ENCODE data around the gene AP2A1. TPM values are rescaled to one million over a fixed set of nuclear protein-coding genes. Genes with fewer than 3 reads are reported as not detected.

The AP2A1 gene
- total and polyA plus RNA-seq, 4 donors = 31.5 to 87.2 (median 54.4) TPM

GRCh38 chr19:49812997-49813861 is 46.4 kb downstream of the AP2A1 start, which contains the start of gene FUZ:
TSS of gene FUZ (minus strand) at chr19:49813292. CDS start at chr19:49813106, 186 bp downstream.
- 1% methylated on average over 44 to 45 of the region's 45 CpGs for WGBS, 2 donors
- peak; percentile 64 for ATAC-seq (ENCODE audit: insufficient read depth, low FRiP score)
- H3K9me3 ChIP-seq (ENCODE audit: control insufficient read depth in 4 of 4, insufficient read depth in 3 of 4, low read length in 3 of 4) = no peaks in the 10 kb centered on the region
- H3K27me3 ChIP-seq (ENCODE audit: control insufficient read depth in 3 of 3, insufficient read depth in 3 of 3, low read length in 2 of 3) = no peaks in the 10 kb centered on the region
- peak within 1 kb of the TSS; percentile 81 to 99 for H3K9ac ChIP-seq (ENCODE audit: insufficient read depth in 1 of 2, low read length in 2 of 2)
- TF ChIP-seq, protein P1, sequence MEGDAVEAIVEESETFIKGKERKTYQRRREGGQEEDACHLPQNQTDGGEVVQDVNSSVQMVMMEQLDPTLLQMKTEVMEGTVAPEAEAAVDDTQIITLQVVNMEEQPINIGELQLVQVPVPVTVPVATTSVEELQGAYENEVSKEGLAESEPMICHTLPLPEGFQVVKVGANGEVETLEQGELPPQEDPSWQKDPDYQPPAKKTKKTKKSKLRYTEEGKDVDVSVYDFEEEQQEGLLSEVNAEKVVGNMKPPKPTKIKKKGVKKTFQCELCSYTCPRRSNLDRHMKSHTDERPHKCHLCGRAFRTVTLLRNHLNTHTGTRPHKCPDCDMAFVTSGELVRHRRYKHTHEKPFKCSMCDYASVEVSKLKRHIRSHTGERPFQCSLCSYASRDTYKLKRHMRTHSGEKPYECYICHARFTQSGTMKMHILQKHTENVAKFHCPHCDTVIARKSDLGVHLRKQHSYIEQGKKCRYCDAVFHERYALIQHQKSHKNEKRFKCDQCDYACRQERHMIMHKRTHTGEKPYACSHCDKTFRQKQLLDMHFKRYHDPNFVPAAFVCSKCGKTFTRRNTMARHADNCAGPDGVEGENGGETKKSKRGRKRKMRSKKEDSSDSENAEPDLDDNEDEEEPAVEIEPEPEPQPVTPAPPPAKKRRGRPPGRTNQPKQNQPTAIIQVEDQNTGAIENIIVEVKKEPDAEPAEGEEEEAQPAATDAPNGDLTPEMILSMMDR (IDR thresholded peaks at IDR 0.05; ENCODE audit: control extremely low read depth, extremely low read depth) = no peak
- DNase-seq = peak; percentile 99 to 100 (median 99)
- H3K27ac ChIP-seq (ENCODE audit: low read depth in 1 of 2, low read length in 1 of 2) = peak within 1 kb of the TSS; percentile 84 to 87
- H3K36me3 ChIP-seq (ENCODE audit: control insufficient read depth in 4 of 4, insufficient read depth in 4 of 4, low read length in 4 of 4) = peaks cover 0 to 2% (median 0%) of the 10 kb centered on the region in 4 donors
- peaks cover 0 to 20% (median 8%) of the 10 kb centered on the region in 5 donors for H3K4me1 ChIP-seq (ENCODE audit: control insufficient read depth in 5 of 5, insufficient read depth in 5 of 5, low read length in 5 of 5)
- peak within 1 kb of the TSS; percentile 43 for H3K4me3 ChIP-seq

GRCh38 chr19:49814010-49814409 is 47.2 kb downstream of the AP2A1 start:
- 87 to 94% methylated on average over 1 of the region's 1 CpG for WGBS, 2 donors

GRCh38 chr19:49816590-49816989 is 49.8 kb downstream of the AP2A1 start:
- peaks cover 0 to 19% (median 5%) of the 10 kb centered on the region in 5 donors for H3K4me1 ChIP-seq (ENCODE audit: control insufficient read depth in 5 of 5, insufficient read depth in 5 of 5, low read length in 5 of 5)
- H3K9ac ChIP-seq (ENCODE audit: insufficient read depth in 1 of 2, low read length in 2 of 2) = peak overlapping the region in 1 of 2 donors; percentile 97

More at GRCh38 chr19:49814010-49814409, 47.2 kb downstream of the AP2A1 start:
- TF ChIP-seq, protein P1 (IDR thresholded peaks at IDR 0.05; ENCODE audit: control extremely low read depth, extremely low read depth) = no peak
- H3K9me3 ChIP-seq (ENCODE audit: control insufficient read depth in 4 of 4, insufficient read depth in 3 of 4, low read length in 3 of 4) = no peaks in the 10 kb centered on the region
- ATAC-seq (ENCODE audit: insufficient read depth, low FRiP score) (no peak), DNase-seq (no peak)
- no peak overlapping the region for H3K27ac ChIP-seq (ENCODE audit: low read depth in 1 of 2, low read length in 1 of 2)
- H3K36me3 ChIP-seq (ENCODE audit: control insufficient read depth in 4 of 4, insufficient read depth in 4 of 4, low read length in 4 of 4) = peaks cover 0 to 5% (median 0%) of the 10 kb centered on the region in 4 donors
- peak overlapping the region in 1 of 2 donors; percentile 99 for H3K9ac ChIP-seq (ENCODE audit: insufficient read depth in 1 of 2, low read length in 2 of 2)
- H3K4me1 ChIP-seq (ENCODE audit: control insufficient read depth in 5 of 5, insufficient read depth in 5 of 5, low read length in 5 of 5) = peaks cover 0 to 24% (median 7%) of the 10 kb centered on the region in 5 donors
- H3K4me3 ChIP-seq = no peak overlapping the region
- H3K27me3 ChIP-seq (ENCODE audit: control insufficient read depth in 3 of 3, insufficient read depth in 3 of 3, low read length in 2 of 3) = no peaks in the 10 kb centered on the region

More at GRCh38 chr19:49816590-49816989, 49.8 kb downstream of the AP2A1 start:
- DNase-seq (peak in 1 of 3 donors; percentile 22), ATAC-seq (ENCODE audit: insufficient read depth, low FRiP score) (no peak)
- 84 to 93% methylated on average over 14 of the region's 14 CpGs for WGBS, 2 donors
- Histone ChIP-seq H3K9me3 (ENCODE audit: control insufficient read depth in 4 of 4, insufficient read depth in 3 of 4, low read length in 3 of 4) (no peaks in the 10 kb centered on the region), H3K36me3 (ENCODE audit: control insufficient read depth in 4 of 4, insufficient read depth in 4 of 4, low read length in 4 of 4) (peaks cover 0 to 7% (median 3%) of the 10 kb centered on the region in 4 donors), H3K27ac (ENCODE audit: low read depth in 1 of 2, low read length in 1 of 2) (peak overlapping the region; percentile 68 to 95), H3K27me3 (ENCODE audit: control insufficient read depth in 3 of 3, insufficient read depth in 3 of 3, low read length in 2 of 3) (no peaks in the 10 kb centered on the region), H3K4me3 (no peak overlapping the region)
- TF ChIP-seq, protein P1 (IDR thresholded peaks at IDR 0.05; ENCODE audit: control extremely low read depth, extremely low read depth) = no peak
